ENCODE measurements around the gene ZBTB16.

GRCh38 chr11:114246321-114247069 lies 187.0 kb downstream of the ZBTB16 start:
- TF ChIP-seq CTCF (IDR thresholded peaks at IDR 0.05; ENCODE audit: insufficient read depth, low read length) (no peak), SPI1 (IDR thresholded peaks at IDR 0.05; ENCODE audit: borderline replicate concordance, low read depth) (no peak), GABPA (IDR thresholded peaks at IDR 0.05; ENCODE audit: low read depth) (no peak)

Measured in HL-60 (cell line).